Measurements from ENCODE around the gene OR52J3.

Gene OR52J3

GRCh38 chr11:5046226-5046625 lies at the start of gene OR52J3:
Gene OR52J3, plus strand, starts transcription at chr11:5046526. Its CDS starts 0 bp downstream, at chr11:5046526.
- TF ChIP-seq GATA3 (IDR thresholded peaks at IDR 0.05; ENCODE audit: low read depth, low read length) (no peak), GATA2 (IDR thresholded peaks at IDR 0.05; ENCODE audit: low read depth, low read length) (no peak)

- no peak for TF ChIP-seq GATA2 (IDR thresholded peaks at IDR 0.05; ENCODE audit: low read depth, low read length)
- no peak for TF ChIP-seq GATA3 (IDR thresholded peaks at IDR 0.05; ENCODE audit: low read depth, low read length)
These were observed 41.7 kb upstream of the OR52J3 start for GRCh38 chr11:5004424-5005274.

GRCh38 chr11:5007561-5007960 lies 38.8 kb upstream of the OR52J3 start:
- TF ChIP-seq GATA3 (IDR thresholded peaks at IDR 0.05; ENCODE audit: low read depth, low read length) (no peak), GATA2 (IDR thresholded peaks at IDR 0.05; ENCODE audit: low read depth, low read length) (no peak)

GRCh38 chr11:5011254-5011653 lies 35.1 kb upstream of the OR52J3 start:
- TF ChIP-seq GATA3 (IDR thresholded peaks at IDR 0.05; ENCODE audit: low read depth, low read length) (no peak), GATA2 (IDR thresholded peaks at IDR 0.05; ENCODE audit: low read depth, low read length) (no peak)

- no peak for TF ChIP-seq GATA2 (IDR thresholded peaks at IDR 0.05; ENCODE audit: low read depth, low read length)
- TF ChIP-seq GATA3 (IDR thresholded peaks at IDR 0.05; ENCODE audit: low read depth, low read length) = no peak
These were observed 33.3 kb upstream of the OR52J3 start for GRCh38 chr11:5013012-5013411.

- no peak for TF ChIP-seq GATA3 (IDR thresholded peaks at IDR 0.05; ENCODE audit: low read depth, low read length)
- TF ChIP-seq GATA2 (IDR thresholded peaks at IDR 0.05; ENCODE audit: low read depth, low read length) = no peak
These were observed 24.3 kb upstream of the OR52J3 start for GRCh38 chr11:5021996-5022395.

GRCh38 chr11:5036669-5037068 lies 9.7 kb upstream of the OR52J3 start:
- no peak for TF ChIP-seq GATA3 (IDR thresholded peaks at IDR 0.05; ENCODE audit: low read depth, low read length)
- TF ChIP-seq GATA2 (IDR thresholded peaks at IDR 0.05; ENCODE audit: low read depth, low read length) = no peak

- TF ChIP-seq GATA3 (IDR thresholded peaks at IDR 0.05; ENCODE audit: low read depth, low read length) (no peak), GATA2 (IDR thresholded peaks at IDR 0.05; ENCODE audit: low read depth, low read length) (no peak)
These were observed 8.4 kb upstream of the OR52J3 start for GRCh38 chr11:5037926-5038325.

GRCh38 chr11:5038341-5038740 lies 8.0 kb upstream of the OR52J3 start:
- TF ChIP-seq GATA3 (IDR thresholded peaks at IDR 0.05; ENCODE audit: low read depth, low read length) (no peak), GATA2 (IDR thresholded peaks at IDR 0.05; ENCODE audit: low read depth, low read length) (no peak)

GRCh38 chr11:5040876-5041275 lies 5.5 kb upstream of the OR52J3 start:
- TF ChIP-seq GATA2 (IDR thresholded peaks at IDR 0.05; ENCODE audit: low read depth, low read length) (no peak), GATA3 (IDR thresholded peaks at IDR 0.05; ENCODE audit: low read depth, low read length) (no peak)

GRCh38 chr11:5042091-5042490 lies 4.2 kb upstream of the OR52J3 start:
- TF ChIP-seq GATA2 (IDR thresholded peaks at IDR 0.05; ENCODE audit: low read depth, low read length) (no peak), GATA3 (IDR thresholded peaks at IDR 0.05; ENCODE audit: low read depth, low read length) (no peak)

GRCh38 chr11:5043380-5043779 lies 2.9 kb upstream of the OR52J3 start:
- TF ChIP-seq GATA3 (IDR thresholded peaks at IDR 0.05; ENCODE audit: low read depth, low read length) = no peak
- no peak for TF ChIP-seq GATA2 (IDR thresholded peaks at IDR 0.05; ENCODE audit: low read depth, low read length)

- TF ChIP-seq GATA3 (IDR thresholded peaks at IDR 0.05; ENCODE audit: low read depth, low read length) (no peak), GATA2 (IDR thresholded peaks at IDR 0.05; ENCODE audit: low read depth, low read length) (no peak)
These were observed 516 bp downstream of the OR52J3 start for GRCh38 chr11:5046754-5047330.

GRCh38 chr11:5059391-5059790 lies 13.1 kb downstream of the OR52J3 start, which contains the start of gene OR52E2:
Gene OR52E2, minus strand, starts transcription at chr11:5059627. Its CDS starts 0 bp downstream, at chr11:5059627.
- TF ChIP-seq GATA3 (IDR thresholded peaks at IDR 0.05; ENCODE audit: low read depth, low read length) = no peak
- no peak for TF ChIP-seq GATA2 (IDR thresholded peaks at IDR 0.05; ENCODE audit: low read depth, low read length)

- TF ChIP-seq GATA3 (IDR thresholded peaks at IDR 0.05; ENCODE audit: low read depth, low read length) (no peak), GATA2 (IDR thresholded peaks at IDR 0.05; ENCODE audit: low read depth, low read length) (no peak)
These were observed 18.7 kb downstream of the OR52J3 start for GRCh38 chr11:5065027-5065426.

All from SH-SY5Y (cell line).